ENCODE results near the gene CAMKMT. TPM values are rescaled to one million over a fixed set of nuclear protein-coding genes. Genes with fewer than 3 reads are reported as not detected.
A peak's percentile ranks its signal among the peaks of the same experiment; 100 is the strongest.

The CAMKMT gene
- total and polyA plus RNA-seq, 8 donors: 8.3 to 17.5 (median 11.5) TPM

DNA sequence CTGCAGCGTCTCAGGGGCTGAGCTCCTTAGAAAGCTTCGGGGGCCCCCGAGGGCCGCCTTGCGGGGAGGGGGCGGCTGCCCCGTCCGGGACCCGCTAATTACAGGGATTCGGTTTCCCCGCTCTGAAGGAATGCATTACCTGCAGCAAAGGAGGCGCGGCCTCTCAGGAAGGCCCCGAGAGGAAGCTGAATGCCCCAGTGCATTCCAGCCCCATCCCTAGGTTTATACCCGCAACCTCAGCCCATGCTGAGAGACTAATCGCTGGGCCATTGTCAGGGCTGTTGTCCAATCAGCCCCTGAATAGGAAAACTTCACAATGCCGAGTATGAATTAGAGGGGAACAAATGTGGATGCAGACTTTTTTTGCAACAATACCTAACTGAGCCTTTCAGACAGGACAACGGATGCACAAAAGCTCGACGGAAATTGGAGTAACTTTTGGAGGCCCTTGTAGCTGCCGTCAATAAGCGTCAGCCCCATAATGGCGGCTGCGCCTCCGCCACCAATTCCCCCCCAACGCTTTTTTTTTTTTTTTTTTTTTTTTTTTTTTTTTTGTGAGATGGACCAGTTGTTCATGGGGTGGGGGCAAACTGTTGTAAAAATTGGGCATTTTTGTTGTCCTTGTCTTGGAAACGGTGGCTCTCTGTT is 441.2 kb downstream of the CAMKMT start:
- Histone ChIP-seq H3K27ac (no peak overlapping the region), H3K9me3 (no peaks in the 10 kb centered on the region), H3K36me3 (no peaks in the 10 kb centered on the region), H3K4me3 (no peak overlapping the region), H3K27me3 (peaks cover 95 to 100% of the 10 kb centered on the region in 2 donors), H3K4me1 (peaks cover 0 to 12% of the 10 kb centered on the region in 2 donors)
- ATAC-seq: peak; percentile 33
- no peak for DNase-seq
- intact Hi-C loops (cut with DNase I): no loop called here
- TF ChIP-seq CTCF (IDR thresholded peaks at IDR 0.05): no peak

DNA sequence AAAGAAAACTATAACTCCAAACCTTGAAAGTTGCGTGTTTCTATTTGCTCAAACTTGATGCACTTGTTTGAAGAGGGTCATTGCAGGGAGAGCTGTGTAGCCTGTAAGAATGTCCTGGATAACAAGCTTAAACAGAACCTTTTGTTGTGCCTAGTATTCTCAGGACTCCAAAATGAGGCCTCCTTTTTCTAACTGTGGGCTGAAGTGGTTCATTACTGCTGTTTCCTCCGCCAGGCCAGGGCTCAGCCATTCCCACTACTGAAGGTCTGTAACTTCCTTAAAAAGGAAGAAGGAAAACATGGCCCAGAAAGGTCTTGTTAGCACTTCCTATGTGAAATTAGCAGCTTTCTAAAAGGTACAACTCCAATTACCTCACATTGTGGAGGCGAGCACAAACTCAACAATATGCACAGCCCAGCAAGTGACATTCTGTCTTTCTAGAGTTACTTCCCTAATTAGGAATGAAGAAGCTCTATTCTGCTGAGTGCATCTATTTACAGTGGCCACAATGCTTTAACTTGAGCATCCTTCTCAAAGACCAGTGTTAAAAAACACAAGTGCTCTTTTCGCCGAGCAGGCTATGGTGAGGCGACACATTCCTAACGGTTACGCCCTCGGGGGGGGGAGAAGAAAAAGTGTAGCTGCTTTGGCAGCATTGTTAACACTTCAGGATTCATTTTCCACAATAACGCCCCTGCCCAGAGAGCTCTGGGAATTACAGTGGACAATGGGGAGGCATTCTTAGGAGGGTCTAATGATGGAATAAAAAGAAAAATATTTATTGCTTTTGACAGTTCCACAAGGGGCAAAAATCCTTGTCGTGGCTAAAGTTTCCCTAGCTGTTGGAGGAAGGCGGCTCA is 442.9 kb downstream of the CAMKMT start:
- peaks cover 0 to 12% of the 10 kb centered on the region in 2 donors for H3K4me1 ChIP-seq
- H3K27me3 ChIP-seq: peaks cover 93 to 100% of the 10 kb centered on the region in 2 donors
- DNase-seq (no peak), ATAC-seq (no peak)
- intact Hi-C loops (cut with DNase I): no loop called here
- H3K36me3 ChIP-seq: no peaks in the 10 kb centered on the region
- no peak overlapping the region for H3K4me3 ChIP-seq
- no peaks in the 10 kb centered on the region for H3K9me3 ChIP-seq
- no peak overlapping the region for H3K27ac ChIP-seq
- no peak for TF ChIP-seq CTCF (IDR thresholded peaks at IDR 0.05)

- Histone ChIP-seq H3K4me3 (no peak overlapping the region), H3K27me3 (peaks cover 83 to 100% of the 10 kb centered on the region in 2 donors)
- no peak for TF ChIP-seq CTCF (IDR thresholded peaks at IDR 0.05)
Observed at GRCh38 chr2:44805401-44806235, 443.9 kb downstream of the CAMKMT start.

DNA sequence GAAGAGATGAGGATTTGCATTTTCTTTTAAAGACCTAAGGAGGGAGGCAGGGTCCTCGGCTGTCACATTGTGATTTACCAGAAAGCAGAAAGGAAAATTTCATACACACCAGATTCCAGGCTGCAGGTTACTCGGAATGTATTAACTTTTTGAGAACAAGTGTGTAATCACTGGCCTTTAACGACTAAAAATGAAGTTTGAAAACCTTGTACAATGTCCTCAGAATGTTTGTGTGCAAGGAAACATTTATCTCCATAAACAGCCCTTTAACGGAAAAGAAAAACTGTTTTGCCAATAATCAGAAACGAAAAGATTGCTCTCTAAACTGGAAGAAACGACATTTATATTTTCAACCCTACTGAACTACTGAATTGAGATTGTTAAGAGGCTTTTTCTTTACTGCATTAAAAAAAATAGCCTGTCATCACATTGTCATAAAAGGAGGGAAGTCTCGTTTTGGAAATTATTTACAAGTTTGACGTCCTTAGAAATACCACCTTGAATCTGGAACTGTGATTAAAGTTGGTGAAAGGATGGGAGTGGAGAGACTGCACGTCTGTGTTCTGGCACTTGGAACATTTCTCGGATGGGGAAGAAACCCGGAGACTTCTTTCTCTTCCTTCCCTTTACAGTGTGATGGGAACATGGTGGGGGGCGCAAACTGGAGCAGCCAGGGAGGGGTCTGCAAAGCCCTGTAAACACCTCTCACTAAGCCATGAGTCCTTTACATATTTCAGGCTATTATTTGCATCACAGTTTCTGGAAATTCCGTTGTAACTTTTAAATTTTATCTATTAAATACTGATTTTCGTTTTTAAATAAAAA is 445.7 kb downstream of the CAMKMT start:
- Histone ChIP-seq H3K9me3 (no peaks in the 10 kb centered on the region), H3K4me1 (peaks cover 0 to 5% of the 10 kb centered on the region in 2 donors), H3K27ac (no peak overlapping the region), H3K4me3 (no peak overlapping the region), H3K36me3 (no peaks in the 10 kb centered on the region), H3K27me3 (peaks cover 65 to 99% of the 10 kb centered on the region in 2 donors)
- DNase-seq (no peak), ATAC-seq (no peak)
- intact Hi-C loops (cut with DNase I): no loop called here
- TF ChIP-seq CTCF (IDR thresholded peaks at IDR 0.05): no peak

More at GRCh38 chr2:44805401-44806235, 443.9 kb downstream of the CAMKMT start:
- Histone ChIP-seq H3K27ac (no peak overlapping the region), H3K4me1 (peaks cover 0 to 12% of the 10 kb centered on the region in 2 donors), H3K36me3 (no peaks in the 10 kb centered on the region), H3K9me3 (no peaks in the 10 kb centered on the region)
- no peak for DNase-seq
- ATAC-seq: no peak
- intact Hi-C loops (cut with DNase I): no loop called here
